Mesothelial cell of epicardium (in vitro differentiated cells): Measurements from ENCODE around the gene PIK3AP1. TPM values are rescaled to one million over a fixed set of nuclear protein-coding genes. Genes with fewer than 3 reads are reported as not detected.

Experiments
- DNase-seq, 2 experiments: peaks; one replicate each; pipeline ENCODE4 v3.0.0; 2021; ENCODE audit warnings: low spot score in 2 of 2; ENCODE audit not compliant: unreplicated experiment in 2 of 2
- H3K27ac Mint-ChIP-seq: 2 replicates; pipeline ENCODE4 v1.8.0; 2021; ENCODE audit warnings: mixed read lengths
- H3K27me3 Mint-ChIP-seq: 2 replicates; pipeline ENCODE4 v1.8.0; 2021; ENCODE audit warnings: low read depth, mixed read lengths
- H3K36me3 Mint-ChIP-seq: 2 replicates; pipeline ENCODE4 v1.8.0; 2021; ENCODE audit warnings: mixed read lengths
- H3K4me1 Mint-ChIP-seq: 2 replicates; pipeline ENCODE4 v1.8.0; 2021; ENCODE audit warnings: mixed read lengths
- H3K4me3 Mint-ChIP-seq: 2 replicates; pipeline ENCODE4 v1.8.0; 2021; ENCODE audit warnings: mild to moderate bottlenecking, moderate library complexity, mixed read lengths
- H3K9me3 Mint-ChIP-seq: 2 replicates; pipeline ENCODE4 v1.8.0; 2021; ENCODE audit warnings: mixed read lengths
- total RNA-seq: library from RNA; stranded (reverse); gene quantifications from 3 replicates; pipeline ENCODE4 v1.2.1, GENCODE V29; 2021
- TF ChIP-seq, protein P1 (sequence below): fragments of 200-600 bp; sonication (generic); IDR thresholded peaks from one replicate; pipeline ENCODE4 v1.5.0; 2021; ENCODE audit warnings: antibody characterized with exemption; ENCODE audit not compliant: unreplicated experiment

PIK3AP1 gene
- total RNA-seq, 1 donor from 2014 or later, result 0.36 TPM

DNA sequence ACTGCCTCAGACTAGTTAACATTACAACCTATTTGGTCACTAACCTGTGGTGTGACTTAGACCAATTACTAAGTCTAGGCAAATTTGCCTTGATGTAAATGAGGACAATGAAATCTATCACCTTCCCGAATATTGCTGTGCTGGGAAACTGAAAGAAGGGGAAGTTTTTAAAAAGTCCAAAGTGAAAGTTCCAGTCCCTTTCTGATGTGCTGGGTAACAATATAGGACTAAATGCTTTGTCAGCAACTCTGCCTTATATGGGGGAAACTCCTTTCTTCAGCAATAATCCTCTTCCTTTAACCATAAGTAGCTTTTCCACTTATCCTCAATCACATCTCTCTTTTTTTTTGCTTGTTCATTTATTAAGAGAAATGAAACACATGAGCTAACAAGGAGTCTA is 3.9 kb downstream of the PIK3AP1 start:
- Mint-ChIP-seq H3K27ac (no peak overlapping the region), H3K4me1 (peaks cover 7% of the 10 kb centered on the region), H3K36me3 (no peaks in the 10 kb centered on the region), H3K9me3 (no peaks in the 10 kb centered on the region), H3K4me3 (no peak overlapping the region), H3K27me3 (peaks cover 40% of the 10 kb centered on the region)
- TF ChIP-seq, protein P1, sequence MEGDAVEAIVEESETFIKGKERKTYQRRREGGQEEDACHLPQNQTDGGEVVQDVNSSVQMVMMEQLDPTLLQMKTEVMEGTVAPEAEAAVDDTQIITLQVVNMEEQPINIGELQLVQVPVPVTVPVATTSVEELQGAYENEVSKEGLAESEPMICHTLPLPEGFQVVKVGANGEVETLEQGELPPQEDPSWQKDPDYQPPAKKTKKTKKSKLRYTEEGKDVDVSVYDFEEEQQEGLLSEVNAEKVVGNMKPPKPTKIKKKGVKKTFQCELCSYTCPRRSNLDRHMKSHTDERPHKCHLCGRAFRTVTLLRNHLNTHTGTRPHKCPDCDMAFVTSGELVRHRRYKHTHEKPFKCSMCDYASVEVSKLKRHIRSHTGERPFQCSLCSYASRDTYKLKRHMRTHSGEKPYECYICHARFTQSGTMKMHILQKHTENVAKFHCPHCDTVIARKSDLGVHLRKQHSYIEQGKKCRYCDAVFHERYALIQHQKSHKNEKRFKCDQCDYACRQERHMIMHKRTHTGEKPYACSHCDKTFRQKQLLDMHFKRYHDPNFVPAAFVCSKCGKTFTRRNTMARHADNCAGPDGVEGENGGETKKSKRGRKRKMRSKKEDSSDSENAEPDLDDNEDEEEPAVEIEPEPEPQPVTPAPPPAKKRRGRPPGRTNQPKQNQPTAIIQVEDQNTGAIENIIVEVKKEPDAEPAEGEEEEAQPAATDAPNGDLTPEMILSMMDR, result no peak
- DNase-seq, result no peak

DNA sequence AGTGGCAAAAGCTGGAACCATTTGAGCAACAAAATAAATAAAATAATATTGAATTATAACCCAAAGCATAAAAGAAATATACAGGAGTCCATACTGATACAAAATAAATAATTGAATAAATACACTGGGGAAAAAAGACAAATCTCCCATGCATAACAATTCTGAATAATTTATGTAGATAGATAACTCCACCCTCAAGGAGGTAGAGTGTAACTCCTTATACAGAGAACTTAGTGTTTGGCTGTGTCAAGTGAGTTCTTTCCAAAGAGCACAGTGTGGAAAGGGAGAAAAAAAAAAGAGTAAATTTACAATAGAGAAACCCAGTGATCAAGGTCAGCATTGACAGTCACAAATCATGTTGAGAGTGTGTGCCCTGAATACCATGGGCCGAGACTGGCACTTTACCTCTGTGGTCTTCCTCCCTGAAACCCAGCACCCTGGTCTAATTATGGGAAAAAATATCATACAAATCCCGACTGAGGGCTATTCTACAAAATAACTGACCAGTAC is 5.5 kb downstream of the PIK3AP1 start:
- H3K4me1 Mint-ChIP-seq, result peaks cover under 1% of the 10 kb centered on the region
- H3K9me3 Mint-ChIP-seq, result no peaks in the 10 kb centered on the region
- peaks cover 29% of the 10 kb centered on the region for H3K27me3 Mint-ChIP-seq
- no peak overlapping the region for H3K27ac Mint-ChIP-seq
- no peak overlapping the region for H3K4me3 Mint-ChIP-seq
- TF ChIP-seq, protein P1, result no peak
- H3K36me3 Mint-ChIP-seq, result no peaks in the 10 kb centered on the region
- DNase-seq, result no peak

DNA sequence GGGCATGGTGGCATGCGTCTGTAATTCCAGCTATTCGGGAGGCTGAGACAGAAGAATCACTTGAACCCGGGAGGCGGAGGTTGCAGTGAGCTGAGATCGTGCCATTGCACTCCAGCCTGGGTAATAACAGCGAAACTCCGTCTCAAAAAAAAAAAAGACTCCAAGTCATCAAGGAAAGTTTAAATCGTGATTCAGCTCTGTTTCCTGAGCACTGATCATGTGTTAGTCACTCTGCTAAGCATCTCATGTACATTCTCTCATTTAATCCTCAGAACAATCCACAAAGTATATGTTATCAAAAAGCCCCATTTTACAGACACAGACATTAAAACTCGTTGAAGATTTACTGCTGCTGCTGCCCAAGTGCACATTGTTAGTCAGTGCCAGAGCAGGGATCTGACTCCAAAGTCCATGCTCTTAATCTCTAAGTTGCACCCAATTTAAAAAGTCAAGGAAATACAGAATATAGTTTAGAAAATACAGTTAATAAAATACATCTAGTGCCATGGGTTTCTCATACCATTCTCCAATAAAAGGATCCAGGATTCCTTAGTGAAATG is 6.2 kb downstream of the PIK3AP1 start:
- DNase-seq, result no peak
- Mint-ChIP-seq H3K27ac (no peak overlapping the region), H3K27me3 (peaks cover 22% of the 10 kb centered on the region), H3K4me3 (no peak overlapping the region), H3K4me1 (no peaks in the 10 kb centered on the region), H3K9me3 (no peaks in the 10 kb centered on the region), H3K36me3 (no peaks in the 10 kb centered on the region)
- TF ChIP-seq, protein P1, result no peak

DNA sequence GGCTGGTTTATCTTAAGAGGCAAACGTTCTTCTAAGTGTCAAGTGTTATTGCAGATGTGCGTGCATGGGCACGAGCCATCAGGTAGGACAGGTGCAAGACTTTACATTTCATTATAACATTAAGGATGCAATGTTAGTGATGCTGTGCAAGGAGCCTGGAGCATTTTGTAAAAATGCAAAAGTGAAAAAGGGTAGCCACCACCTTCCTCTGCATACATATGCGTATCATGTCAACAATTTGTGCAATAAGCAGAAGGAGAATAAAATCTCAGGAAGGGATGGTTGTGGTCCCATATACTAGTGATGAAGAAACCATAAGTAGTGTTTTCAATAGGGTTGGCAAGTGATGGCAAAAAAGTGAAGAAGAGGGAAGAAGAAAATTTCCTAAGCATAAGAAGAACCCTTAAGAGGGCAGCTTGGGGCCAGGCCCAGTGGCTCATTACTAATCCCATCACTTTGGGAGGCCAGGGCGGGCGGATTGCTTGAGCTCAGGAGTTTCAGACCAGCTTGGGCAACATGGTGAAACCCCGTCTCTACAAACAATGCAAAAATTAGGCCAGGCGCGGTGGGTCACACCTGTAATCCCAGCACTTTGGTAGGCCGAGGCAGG is 7.5 kb downstream of the PIK3AP1 start:
- no peaks in the 10 kb centered on the region for H3K4me1 Mint-ChIP-seq
- no peaks in the 10 kb centered on the region for H3K36me3 Mint-ChIP-seq
- no peak overlapping the region for H3K4me3 Mint-ChIP-seq
- no peak for DNase-seq
- TF ChIP-seq, protein P1, result no peak
- H3K27me3 Mint-ChIP-seq, result peaks cover 10% of the 10 kb centered on the region
- no peak overlapping the region for H3K27ac Mint-ChIP-seq
- no peaks in the 10 kb centered on the region for H3K9me3 Mint-ChIP-seq

DNA sequence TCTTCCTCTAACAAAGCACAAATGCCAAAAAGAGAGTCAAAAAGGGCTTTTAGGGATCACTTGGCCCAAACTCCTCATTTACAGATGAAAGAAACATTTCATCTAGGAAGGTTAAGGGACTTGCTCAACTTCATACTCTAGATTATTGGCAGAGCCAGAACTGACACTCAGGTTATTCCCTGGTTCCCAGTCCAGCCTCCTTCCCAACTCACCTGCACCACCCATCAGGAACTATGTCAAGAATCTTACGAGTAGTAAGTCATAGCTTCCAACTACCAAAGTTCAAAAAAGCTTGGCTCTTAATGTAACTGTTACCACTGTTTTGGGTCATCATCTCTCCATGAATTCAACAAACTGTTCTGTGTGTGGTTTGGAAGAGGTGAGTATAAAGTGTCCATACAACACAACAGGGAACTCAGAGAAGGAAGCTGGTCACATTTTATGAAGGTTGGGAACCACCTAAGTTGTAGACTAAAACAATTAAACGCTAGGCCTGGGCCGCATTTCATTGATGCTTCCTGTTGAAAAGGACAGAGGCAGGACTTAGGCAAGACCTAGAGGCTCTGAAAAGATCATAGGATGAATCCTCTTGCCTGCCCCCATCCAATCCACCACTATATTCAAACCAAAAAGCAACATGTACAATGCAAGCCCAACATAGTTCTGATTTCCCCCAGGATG is 9.1 kb downstream of the PIK3AP1 start:
- TF ChIP-seq, protein P1, result no peak
- Mint-ChIP-seq H3K4me3 (no peak overlapping the region), H3K27me3 (no peaks in the 10 kb centered on the region), H3K9me3 (no peaks in the 10 kb centered on the region), H3K36me3 (no peaks in the 10 kb centered on the region), H3K27ac (no peak overlapping the region), H3K4me1 (no peaks in the 10 kb centered on the region)
- no peak for DNase-seq
